Upper lobe of left lung (tissue), 4 donors: ENCODE results near the gene PSMC1.

Experiments used
- POLR2A ChIP-seq, 4 donors: fragments of 450-650 bp; IDR thresholded peaks; one replicate each; pipeline ENCODE4 v1.5.1; 2016 to 2017; ENCODE audit warnings: antibody characterized with exemption in 4 of 4, mild to moderate bottlenecking in 2 of 4
- TF ChIP-seq, protein P1 (sequence below), 6 experiments: fragments of 450-650 bp in 4 of 6; fragments of 200-600 bp in 2 of 6; sonication (generic) in 2 of 6; IDR thresholded peaks; one replicate each; pipeline ENCODE4 v1.5.1; 2016 to 2019; ENCODE audit warnings: antibody characterized with exemption in 6 of 6

DNA sequence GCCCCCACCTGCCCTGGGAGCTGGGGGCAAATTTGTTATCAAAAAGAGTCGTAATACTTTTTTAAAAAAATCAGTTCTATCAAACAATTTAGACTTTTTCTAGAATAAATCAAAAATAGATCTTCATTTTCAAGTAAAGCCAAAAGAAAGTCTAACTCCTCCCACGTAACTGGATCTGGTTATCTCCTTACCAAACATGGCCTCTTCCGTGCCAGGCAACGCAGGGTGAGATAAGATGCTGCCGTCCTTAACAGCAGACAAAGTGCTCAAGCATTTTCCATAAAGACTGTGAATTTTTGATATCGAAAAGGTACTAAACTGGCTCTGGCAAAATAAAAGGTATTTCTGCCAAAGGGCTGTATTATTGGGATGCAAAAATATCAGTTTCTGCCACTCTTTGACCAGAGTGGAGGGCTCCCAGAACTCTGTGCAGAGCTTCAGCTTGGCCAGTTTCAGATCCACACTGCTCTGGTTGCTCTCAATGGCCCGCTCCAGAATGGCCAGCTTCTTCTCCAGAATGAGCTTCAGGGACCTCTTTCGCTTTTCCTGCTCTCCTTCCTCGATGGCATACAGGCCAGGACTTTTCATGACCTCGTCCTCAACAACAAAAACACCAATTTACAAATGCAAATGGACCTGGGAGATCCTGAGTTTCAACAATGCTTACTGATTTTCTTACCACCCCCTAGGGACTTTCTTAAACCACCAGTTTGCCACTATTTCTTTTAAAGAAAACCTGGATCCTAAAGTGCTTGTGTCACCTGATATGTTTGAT is 46.4 kb downstream of the PSMC1 start:
- TF ChIP-seq, protein P1, sequence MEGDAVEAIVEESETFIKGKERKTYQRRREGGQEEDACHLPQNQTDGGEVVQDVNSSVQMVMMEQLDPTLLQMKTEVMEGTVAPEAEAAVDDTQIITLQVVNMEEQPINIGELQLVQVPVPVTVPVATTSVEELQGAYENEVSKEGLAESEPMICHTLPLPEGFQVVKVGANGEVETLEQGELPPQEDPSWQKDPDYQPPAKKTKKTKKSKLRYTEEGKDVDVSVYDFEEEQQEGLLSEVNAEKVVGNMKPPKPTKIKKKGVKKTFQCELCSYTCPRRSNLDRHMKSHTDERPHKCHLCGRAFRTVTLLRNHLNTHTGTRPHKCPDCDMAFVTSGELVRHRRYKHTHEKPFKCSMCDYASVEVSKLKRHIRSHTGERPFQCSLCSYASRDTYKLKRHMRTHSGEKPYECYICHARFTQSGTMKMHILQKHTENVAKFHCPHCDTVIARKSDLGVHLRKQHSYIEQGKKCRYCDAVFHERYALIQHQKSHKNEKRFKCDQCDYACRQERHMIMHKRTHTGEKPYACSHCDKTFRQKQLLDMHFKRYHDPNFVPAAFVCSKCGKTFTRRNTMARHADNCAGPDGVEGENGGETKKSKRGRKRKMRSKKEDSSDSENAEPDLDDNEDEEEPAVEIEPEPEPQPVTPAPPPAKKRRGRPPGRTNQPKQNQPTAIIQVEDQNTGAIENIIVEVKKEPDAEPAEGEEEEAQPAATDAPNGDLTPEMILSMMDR (IDR thresholded peaks at IDR 0.05), result no peak
- TF ChIP-seq POLR2A (IDR thresholded peaks at IDR 0.05), result no peak
